GM12873 (cell line): Measurements from ENCODE around the gene SRRM5.

Experiments used
- CTCF ChIP-seq: IDR thresholded peaks from 2 replicates; pipeline ENCODE4 v1.5.1; 2012; ENCODE audit warnings: low read depth, mild to moderate bottlenecking, moderate library complexity, low read length, control low read depth; ENCODE audit not compliant: insufficient read depth; ENCODE audit errors: missing control alignments

SRRM5 gene

DNA sequence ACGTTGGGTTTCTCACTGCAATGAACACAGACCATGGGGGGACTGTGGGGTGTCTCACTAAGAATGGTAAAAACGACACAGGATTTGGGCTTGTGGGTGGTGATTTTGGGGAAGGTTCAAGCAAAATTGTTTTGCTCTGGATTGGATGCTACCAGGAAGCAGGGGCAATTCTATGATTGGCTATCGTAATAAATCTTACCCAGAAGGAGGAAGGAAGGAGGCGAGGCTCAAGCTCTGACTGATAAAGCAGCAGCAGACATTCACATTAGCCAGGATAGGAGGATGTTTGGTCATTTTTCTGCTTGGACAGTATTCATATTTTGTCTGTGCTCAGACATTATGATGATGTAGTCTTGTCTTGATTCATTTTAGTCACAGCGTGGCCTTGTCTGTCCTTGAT lies 14.0 kb upstream of the SRRM5 start:
- no peak for TF ChIP-seq CTCF

GRCh38 chr19:43598445-43599240 lies 13.2 kb upstream of the SRRM5 start:
- TF ChIP-seq CTCF: no peak

GRCh38 chr19:43599635-43600295 lies 12.1 kb upstream of the SRRM5 start:
- TF ChIP-seq CTCF: no peak

DNA sequence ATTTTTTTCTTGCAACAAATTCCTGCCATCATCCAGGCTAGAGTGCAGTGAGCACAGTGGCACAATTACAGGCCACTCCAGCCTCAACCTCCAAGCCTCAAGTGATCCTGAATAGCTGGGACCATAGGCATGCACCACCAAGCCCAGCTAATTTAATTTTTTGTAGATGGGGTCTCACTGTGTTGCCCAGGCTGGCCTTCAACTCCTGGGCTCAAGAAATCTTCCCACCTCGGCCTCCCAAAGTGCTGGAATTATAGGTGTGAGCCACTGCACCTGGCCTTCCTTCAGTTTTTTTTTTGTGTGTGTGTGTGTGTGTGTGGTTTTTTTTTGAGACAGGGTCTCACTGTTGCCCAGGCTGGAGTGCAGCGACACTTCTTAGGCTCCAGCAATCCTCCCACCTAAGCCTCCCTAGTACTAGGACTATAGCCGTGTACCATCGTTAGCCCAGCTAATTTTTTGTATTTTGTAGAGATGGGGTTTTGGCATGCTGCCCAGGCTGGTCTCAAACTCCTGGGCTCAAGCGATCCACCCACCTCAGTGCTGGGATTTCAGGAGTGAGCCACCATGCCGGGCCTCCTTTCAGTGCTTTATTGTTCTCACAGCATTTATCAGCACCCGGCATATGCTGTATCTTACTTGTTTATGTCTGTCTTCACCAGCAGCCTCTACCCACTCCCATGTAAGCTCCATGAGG lies 5.9 kb upstream of the SRRM5 start:
- TF ChIP-seq CTCF: no peak

GRCh38 chr19:43606569-43607229 lies 5.2 kb upstream of the SRRM5 start:
- TF ChIP-seq CTCF: no peak

DNA sequence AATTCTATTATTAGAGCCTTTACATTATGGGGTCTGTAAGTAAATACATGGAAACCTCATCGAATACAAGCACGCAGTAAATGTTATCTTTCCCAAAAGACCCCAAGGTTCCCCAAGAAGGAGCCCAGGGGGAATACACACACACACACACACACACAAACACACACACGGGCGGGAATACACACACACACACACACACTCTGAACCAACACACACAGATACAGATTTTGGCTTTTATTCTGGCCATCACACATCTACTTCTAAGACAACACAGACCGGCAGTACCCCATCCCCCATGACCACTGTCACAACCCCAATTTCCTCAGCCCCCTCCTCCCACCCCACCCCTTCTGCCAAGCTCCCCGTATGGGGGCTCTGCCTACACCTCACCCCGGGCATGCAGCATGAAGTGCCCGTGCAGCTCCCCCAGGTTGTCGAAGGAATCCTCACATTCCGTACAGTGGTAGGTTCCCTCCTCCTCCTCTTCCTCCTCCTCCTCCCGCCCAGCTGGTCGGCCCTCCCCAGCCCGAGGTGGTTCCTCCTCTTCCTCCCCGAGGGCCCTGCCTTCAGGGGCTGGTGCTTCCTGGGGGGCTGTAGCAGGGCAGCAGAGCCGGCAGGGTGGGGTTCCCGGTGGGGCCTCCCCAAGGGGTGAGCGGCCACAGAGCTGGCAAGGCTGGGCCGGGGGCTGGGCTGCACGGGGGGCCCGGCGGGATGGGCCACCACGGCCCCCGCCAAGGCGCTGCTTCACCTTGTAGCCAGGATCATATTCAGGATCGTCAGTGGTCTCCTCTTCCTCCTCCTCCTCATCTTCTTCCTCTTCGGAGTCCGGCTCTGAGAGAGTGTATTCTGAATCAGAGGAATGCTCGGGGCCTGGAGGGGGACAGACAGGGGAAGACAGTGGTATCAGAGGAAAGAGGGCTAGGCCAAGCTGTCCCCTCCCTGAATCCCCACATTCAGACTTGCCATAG lies 4.4 kb upstream of the SRRM5 start:
- TF ChIP-seq CTCF: no peak
